Fibroblast of skin of left quadriceps (primary cell): Measurements from ENCODE around the gene SDE2.
"Not testable (repeated sequence)": the region's sequence is repeated elsewhere in the genome, so short reads cannot be mapped to it uniquely, and the experiment has no call there.

ENCODE experiments used
- DNase-seq, 2 experiments: peaks; one replicate each; pipeline ENCODE4 v3.0.0-alpha.2; 2013; ENCODE audit warnings: low read depth in 2 of 2

Gene SDE2

DNA sequence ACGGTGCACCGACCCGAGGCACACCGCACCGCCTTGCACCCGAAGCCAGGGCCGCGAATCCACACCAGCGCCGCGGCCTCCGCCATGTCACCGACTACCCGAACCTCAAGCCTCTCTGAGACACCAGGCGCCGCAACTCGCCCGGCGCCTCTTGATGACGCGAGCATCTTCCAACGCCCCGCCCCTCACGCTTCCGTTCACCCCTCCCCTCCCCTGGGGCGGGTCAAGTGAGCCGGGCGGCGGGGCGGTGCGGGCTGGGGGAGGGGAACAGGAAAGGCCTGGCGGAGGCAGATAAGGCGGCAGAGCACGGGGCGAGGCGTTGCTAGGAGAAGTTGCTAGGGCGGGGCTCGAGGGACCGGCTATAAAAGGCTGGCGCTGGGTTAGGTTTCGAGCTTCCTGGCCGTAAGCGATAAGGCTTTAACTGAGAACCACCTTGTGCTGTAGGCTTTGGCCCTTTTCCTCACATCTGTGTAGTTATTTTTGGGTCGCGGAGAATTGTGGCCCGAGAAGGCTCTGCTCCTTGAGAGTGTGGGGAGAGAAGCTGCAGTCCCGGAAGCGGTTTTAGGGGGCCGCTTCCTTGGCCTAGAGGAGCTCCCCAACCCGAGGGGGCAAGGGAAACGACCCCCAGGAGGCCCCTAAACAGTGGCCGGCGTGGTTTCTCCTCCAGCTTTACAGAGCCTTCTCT, at the start of gene SDE2:
SDE2 (minus strand) TSS at position 117 of the 685 bp plus-strand sequence; CDS start at position 86, 31 bp downstream.
- DNase-seq: peak; percentile 97 to 98

DNA sequence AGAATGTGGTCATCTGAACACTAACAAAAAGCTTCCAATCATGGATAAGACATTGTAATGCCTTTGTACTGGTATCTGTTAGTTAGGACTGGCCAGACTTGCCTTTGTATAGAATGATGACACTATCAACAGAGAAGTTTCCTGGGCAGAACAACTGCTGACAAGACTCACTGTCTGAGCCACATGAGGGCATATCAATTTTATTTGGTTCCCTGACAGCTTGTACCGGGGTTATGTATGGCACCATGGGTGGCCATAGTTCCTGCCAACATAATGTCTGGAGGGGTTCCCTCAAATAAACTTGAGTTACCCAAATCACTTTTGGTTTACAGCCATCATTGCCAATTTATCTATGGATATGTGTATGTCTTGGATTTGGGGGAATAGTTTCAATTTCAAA, 49.7 kb upstream of the SDE2 start:
- DNase-seq: no peak

DNA sequence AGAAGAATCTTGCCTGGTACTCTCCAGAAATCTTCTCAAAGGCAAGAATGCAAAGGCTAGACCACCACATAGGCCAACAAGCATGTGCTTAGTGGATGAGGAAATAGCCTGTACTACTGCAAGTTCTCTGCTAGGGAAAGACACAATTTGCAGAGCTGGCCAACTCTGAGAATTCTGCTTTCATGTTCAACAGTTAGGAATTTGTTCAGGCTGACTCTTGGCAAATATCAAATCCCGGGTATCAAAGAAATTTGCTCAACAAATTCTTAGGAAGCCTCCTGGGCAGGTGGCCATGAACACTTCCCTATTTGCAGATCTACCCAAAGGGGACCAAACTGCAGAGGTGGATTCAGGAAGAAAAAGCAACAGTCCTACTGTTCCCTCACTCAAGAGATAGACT, 48.4 kb upstream of the SDE2 start:
- DNase-seq: no peak

DNA sequence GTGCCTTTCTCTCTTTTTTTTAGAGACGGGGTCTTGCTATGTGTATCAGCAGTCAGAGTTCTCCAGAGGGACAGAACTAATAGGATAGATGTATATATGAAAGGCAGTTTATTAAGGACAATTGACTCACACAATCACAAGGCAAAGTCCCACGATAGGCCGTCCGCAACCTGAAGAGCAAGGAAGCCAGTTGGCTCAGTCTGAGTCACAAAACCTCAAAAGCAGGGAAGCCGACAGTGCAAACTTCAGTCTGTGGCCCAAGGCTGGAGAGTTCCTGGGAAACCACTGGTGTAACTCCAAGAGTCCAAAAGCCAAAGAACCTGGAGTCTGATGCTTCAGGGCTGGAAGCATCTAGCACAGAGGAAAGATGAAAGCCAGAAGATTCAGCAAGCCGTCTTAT, 47.1 kb upstream of the SDE2 start:
- no peak for DNase-seq

DNA sequence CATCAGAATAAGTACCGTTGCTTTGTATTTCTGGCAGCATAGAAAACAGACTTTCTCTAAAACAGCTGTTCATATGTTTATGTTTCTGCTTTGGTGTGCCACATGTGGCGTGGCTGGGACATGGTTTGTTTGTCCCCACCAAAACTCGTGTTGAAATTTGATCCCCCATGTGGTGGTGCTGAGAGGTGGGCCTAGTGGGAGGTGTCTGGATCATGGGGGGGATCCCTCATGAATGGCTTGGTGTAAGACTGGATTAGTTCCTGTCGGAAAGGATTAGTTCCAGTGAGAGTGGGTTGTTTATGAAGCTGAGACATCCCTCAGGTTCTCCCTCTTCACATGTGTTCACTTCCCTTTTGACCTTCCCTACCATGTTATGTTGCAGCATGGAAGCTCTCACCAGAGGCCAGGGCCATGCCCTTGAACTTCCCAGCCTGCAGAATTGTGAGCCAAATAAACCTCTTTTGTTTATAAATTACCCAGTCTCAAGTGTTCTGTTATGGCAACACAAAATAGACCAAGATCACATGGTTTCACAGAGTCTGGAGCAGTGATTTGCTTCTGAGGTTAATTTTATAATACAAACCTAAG, 45.5 kb upstream of the SDE2 start:
- DNase-seq: no peak

DNA sequence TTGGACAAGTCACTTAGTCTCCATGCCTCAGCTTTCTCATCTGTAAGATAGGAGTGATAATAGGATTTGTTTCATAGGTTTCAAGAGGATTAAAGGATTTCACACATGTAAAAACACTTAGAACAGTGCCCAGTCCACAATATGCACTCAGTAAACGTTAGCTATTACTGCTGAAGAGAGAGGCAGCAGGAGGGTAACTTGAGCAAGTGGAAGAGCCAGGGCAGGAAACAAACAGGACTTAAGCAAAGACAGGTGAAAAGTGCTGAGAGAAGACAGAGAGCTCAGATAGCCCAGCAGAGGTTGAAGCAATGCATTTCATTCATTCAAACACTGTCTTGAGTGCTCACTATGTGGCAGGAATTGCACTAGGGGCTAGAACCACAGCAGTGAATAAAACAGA, 42.3 kb upstream of the SDE2 start:
- DNase-seq: no peak

DNA sequence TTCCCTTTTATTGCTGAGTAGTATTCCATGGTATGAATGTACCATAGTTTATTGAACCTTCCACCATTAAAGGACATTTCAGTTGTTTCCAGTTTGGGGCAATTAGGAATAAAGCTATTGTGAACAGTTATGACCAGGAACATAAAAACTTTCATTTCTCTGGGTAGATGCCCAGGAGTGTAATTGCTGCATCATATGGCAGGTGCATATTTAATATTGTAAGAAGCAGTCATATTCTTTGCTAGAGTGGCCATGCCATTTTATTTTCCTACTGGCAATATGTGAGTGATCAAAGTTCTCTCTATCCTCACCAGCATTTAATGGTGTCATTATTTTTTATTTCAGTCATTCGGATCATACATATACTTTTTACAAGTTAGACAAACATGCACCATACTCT, 39.5 kb upstream of the SDE2 start:
- DNase-seq: no peak

DNA sequence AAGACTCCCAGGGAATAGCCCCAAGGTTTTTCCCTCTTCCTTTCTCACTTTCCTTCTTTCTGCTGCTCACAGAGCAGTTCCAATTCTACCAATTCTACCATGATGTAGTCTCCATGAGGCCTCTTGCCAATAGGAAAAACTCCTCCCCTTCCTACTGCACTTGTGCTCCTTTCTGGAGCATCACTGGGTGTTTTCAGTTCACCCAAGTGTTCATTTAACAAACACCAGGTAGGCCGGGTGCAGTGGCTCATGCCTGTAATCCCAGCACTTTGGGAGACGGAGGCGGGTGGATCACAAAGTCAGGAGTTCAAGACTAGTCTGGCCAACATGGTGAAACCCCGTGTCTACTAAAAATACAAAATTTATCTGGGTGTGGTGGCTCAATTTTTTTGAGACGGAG, 36.8 kb upstream of the SDE2 start:
- DNase-seq: no peak

DNA sequence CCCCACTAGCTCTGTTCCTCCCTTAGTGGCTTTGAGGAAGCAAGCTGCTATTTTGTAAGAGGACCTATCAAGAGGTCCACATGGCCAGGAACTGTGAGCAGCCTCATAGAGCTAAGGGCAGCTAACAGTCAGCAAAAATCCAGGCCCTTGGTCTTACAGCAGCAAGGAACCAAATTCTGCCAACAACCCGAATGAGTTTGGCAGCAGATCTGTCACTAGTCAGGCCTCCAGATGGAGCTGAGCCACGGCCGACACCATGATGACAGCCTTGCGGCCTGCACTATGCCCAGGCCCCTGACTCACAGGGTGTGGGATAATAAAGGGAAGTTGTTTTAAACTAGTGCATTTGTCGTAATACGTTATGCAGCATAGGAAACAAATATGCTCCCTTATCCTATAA, 35.3 kb upstream of the SDE2 start:
- peak; percentile 70 to 72 for DNase-seq

DNA sequence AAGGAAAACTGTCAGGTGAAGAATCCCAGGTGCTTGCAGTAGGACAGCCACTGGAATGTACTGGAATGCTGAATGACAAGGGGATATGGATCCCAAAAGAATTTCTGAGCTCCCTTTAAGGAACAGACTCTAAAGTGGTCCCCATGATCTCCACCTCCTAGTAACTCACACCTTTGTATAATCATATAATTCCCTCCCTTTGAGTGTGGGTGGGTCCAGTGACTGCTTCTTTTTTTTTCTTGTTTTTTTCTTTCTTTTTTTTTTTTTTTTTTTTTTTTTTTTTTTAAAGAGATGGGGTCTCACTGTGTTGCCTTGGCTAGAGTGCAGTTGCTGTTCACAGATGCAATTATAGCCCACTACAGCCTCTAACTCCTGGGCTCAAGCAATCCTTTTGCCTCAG, 34.8 kb upstream of the SDE2 start:
- DNase-seq: no peak

DNA sequence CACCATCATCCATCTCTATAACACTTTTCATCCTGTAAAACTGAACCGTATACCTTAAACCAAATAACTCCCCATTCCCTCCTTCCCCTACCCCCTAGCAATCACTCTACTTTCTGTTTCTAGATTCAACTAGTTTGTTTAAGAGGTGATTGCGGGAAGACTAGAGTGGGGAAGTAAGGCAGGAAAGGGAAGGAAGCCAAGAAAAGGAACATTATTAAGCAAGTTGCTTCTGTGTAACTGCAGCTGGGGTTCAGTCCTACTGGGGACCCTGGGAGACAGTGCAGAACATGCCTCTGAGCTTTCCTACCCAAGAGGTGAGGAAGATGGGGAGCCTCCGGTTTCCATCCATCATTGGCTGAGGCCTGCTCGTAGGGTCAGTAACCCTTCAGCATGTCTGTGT, 34.4 kb upstream of the SDE2 start:
- DNase-seq: no peak

DNA sequence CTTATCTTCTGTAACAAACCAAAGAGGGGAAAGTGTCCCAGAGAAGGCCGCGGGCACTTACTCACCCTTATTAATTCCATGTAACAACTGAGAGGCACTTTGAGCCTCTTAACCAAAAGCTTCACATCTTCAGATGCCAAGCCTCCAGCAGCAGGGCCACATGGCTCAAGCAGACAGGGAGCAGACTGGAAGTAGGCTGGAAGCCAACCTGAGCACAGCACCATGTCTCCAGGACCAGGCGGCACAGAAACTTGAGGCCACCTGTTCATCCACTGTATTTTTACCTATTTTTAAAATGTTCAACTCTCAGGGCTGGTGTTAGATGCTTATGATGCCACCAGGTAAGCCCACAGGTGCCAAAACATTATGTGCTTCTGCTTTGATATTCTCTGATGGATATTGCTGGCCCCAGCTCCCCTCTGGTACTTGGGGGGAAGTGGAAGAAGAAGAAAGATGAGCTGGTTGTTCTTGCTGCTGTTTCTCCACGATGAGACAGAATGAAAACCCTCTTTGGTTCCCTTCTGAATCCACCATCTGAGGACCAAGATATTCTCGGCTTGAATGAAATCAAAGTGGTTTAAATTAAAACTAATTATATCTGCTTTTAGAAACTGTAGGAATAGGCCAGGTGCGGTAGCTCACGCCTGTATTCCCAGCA, 30.6 kb upstream of the SDE2 start:
- no peak for DNase-seq

DNA sequence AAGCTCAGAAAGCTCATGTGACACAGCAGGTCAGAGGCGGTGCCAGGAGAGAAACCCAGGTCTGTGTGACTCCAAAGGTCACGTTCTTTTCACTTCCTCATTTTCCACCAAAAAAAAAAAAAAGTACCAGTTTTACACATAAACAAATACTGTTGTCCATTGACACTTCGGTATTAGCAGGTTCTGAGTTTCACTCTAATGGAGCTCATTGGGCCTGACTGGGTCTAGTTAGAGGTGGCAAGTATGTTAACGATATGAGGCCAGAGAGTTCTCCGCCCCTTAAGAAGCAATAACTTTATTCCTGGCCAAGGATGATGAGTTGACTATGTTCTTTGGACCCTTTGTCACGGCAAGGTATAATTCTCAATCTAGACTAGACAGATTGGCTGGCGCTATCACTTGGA, 30.0 kb upstream of the SDE2 start:
- no peak for DNase-seq

DNA sequence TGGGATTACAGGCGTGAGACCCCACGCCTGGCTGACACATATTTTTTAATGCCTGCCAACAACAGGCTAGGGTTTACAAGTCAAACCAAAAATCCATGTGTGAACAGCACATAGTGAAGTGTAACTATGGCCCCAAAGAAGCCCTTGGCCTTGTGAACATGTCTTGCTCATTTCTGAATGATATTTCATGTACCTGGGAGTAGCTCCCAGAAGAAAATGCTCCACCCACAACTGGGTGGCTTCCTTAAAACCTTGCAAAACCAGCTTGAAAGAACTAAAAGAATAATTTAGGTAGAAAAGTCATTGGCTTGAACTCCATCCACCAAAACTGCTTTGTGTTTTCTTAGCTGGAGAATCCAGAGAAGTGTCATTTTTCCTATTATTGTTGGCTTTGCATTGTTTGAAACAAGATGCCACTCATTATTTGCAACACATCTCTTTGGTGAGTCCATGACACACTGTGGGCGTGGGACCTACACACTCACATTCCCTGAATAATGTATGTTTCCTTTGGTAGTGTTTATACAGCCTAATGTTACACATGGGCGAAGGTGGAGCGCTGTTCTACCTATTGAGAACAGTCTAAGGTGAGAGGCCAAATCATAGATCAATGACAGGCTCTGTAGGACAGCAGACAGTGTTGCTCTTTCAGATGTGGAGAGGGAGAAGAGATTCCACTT, 28.5 kb upstream of the SDE2 start:
- no peak for DNase-seq

DNA sequence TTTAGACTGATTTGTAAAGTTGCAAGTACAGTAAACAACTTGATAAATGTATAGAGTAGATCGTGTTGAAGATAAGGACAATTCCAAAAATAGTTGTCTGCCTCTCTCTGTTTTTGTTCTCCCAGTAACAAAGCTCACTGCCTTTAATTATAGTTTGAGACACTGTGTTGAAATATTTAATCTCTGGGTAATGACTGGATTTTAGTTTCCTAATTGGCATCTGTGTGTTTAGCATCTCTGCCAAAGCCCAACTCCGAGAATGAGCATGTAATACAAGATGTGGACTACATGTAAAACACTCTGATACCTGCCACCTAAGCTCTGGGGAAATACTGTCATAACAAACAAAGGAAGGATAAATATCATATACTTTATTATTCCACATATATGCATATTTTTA, 27.7 kb upstream of the SDE2 start:
- DNase-seq: no peak

DNA sequence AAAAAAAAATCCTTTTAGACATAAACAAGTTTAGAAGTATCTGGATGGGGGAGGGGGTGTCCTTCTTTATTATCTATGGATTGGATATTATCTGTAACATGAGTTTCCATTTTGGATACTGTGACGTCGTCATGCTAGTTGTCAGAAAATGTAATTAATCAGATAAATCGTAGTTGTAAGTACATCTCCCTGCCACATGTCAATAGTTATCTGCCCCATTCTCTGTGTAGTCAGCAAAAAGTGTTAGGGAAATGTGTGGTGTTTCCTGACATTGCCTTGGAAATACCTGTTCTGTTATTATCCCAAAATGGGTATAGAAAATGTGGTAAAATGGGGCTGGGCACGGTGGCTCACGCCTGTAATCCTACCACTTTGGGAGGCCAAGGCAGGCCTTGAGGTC, 24.6 kb upstream of the SDE2 start:
- no peak for DNase-seq

DNA sequence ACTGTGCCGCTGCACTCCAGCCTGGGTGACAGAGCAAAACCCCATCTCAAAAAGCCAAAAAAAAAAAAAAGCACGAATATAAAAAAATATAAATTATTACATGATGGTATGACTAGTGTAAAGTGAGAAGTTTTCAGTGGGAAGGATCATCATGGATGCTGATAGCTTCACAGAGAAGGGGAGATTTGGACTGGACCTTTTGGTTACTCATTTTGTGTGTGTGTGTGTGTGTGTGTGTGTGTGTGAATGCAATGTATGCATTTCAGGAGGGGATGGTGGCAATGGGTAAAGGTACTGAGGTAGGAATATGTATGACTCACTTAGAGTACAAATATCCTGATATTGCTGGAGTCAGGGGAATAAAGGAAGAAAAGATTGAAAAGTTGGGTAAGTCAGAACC, 22.7 kb upstream of the SDE2 start:
- no peak for DNase-seq

DNA sequence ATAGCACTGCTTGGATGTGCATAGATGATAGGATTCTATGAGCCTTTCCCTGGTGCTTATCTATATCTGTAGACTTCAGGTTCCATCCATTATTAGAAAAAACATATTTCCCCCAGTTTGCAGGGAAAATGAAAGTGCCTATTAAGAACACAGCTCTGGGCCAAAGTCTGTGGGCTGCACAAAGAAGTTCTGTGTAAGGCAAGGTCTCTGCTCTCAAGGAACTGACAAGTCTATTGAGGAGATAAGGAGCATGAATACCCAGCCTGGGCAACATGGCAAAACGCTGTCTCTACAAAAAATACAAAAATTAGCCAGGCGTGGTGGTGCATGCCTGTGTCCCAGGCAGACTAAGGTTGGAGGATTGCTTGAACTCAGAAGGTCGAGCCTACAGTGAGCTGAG, 22.3 kb upstream of the SDE2 start:
- no peak for DNase-seq

DNA sequence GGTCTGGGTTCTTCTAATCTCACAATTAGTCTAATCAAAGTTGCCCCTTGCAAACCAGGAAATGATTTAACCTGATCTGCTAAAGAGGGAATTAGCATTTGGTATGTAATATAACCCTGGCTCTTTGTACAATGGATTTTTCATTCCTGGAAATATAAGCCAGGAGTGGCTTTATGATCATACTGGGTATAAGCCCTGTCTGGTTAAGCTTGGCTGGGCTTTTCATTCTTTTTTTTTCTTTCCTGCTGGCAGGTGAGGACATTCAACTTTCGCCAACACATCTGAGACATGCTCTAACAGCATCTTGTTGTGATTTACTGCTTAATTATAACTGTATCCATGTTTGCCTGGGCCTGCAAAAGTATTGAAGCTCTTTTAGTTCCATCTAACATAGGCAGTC, 20.4 kb upstream of the SDE2 start:
- no peak for DNase-seq

DNA sequence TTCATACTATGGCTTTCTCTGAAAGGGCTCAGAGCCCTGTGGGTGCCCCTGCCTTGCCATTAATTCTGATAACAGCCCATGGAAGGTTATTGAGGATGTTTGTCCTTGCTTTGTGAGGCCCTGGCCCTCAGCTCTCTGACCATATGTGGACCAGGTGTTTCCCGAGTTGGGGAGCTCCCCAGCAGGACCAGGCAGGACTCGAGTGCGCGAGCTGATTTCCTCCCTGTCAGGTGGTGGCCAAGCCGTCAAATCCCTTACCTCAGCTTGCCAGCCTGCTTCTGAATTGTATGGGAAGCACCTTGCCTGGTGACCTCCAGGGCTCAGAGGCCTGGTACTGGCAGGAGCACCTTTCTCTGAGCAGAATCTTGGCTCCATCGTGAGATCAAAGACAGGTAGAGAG, 17.9 kb upstream of the SDE2 start:
- no peak for DNase-seq

DNA sequence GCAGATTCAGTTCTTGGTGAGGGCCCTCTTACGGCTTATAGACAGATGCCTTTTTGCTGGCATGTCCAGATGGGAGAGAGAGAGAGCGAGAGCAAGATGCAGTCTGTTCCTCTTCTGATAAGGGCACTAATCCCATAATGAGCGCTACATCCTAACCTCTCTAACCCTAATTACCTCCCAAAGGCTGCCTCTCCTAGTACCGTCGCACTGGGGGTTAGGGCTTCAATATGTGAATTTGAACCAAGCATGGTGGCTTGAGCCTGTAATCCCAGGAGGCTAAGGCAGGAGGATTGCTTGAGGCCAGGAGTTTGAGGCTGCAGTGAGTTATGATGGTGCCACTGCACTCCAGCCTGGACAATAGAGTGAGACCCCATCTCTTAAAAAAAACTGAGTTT, 10.5 kb upstream of the SDE2 start:
- DNase-seq: no peak

DNA sequence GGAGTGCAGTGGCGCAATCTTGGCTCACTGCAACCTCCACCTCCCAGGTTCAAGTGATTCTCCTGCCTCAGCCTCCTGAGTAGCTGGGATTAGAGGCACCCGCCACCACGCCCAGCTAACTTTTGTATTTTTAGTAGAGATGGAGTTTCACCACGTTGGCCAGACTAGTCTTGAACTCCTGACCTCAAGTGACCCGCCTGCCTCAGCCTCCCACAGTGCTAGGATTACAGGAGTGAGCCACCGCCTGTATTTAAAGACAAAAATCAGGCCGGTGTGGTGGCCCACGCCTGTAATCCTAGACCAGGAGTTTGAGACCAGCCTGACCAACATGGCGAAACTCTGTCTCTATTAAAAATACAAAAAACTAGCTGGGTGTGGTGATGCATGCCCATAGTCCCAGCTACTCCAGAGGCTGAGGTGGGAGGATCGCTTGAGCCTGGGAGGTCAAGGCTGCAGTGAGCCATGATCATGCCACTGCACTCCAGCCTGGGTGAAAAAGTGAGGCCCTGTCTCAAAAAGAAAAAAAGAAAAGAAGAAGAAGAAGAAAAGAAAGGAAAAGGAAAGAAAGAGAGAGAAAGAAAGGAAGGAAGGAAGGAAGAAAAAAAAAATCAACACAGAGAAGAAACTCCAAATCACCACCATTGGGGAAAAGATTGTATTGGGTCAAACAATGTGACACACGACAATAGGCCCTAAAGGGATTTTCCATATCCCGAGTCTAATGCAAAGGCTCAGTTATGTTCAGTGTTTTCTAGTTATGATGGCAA, 8.2 kb upstream of the SDE2 start:
- DNase-seq: not testable (repeated sequence)
